ENCODE results near the gene ECSIT.

The ECSIT gene

GRCh38 chr19:11550265-11550664 is 21.3 kb upstream of the ECSIT start:
- DNase-seq = no peak

- no peak for DNase-seq
Measured at GRCh38 chr19:11549386-11549953, 20.5 kb upstream of the ECSIT start.

GRCh38 chr19:11547929-11548700 is 19.2 kb upstream of the ECSIT start:
- no peak for DNase-seq

- DNase-seq = no peak
Measured at GRCh38 chr19:11541238-11541637, 12.3 kb upstream of the ECSIT start.

- DNase-seq = no peak
Measured at GRCh38 chr19:11540645-11541044, 11.7 kb upstream of the ECSIT start.

- no peak for DNase-seq
Measured at GRCh38 chr19:11539495-11540365, 10.8 kb upstream of the ECSIT start.

GRCh38 chr19:11538232-11539036 is 9.5 kb upstream of the ECSIT start, which contains the start of gene CNN1:
CNN1 (plus strand) TSS chr19:11538851; CDS start chr19:11538928, 77 bp downstream.
- no peak for DNase-seq

GRCh38 chr19:11535792-11536595 is 7.1 kb upstream of the ECSIT start:
- peak; percentile 85 for DNase-seq

- DNase-seq = no peak
Measured at GRCh38 chr19:11534948-11535347, 6.0 kb upstream of the ECSIT start.

GRCh38 chr19:11534538-11534937 is 5.6 kb upstream of the ECSIT start:
- no peak for DNase-seq

GRCh38 chr19:11530432-11530831 is 1.5 kb upstream of the ECSIT start:
- no peak for DNase-seq

- DNase-seq = no peak
Measured at GRCh38 chr19:11519138-11519537, 9.8 kb downstream of the ECSIT start.

GRCh38 chr19:11513946-11514345 is 15.0 kb downstream of the ECSIT start:
- no peak for DNase-seq

- DNase-seq = no peak
Measured at GRCh38 chr19:11510444-11510843, 18.5 kb downstream of the ECSIT start.

- DNase-seq = no peak
Measured at GRCh38 chr19:11507370-11508078, 21.4 kb downstream of the ECSIT start.

GRCh38 chr19:11506967-11507366 is 22.0 kb downstream of the ECSIT start:
- no peak for DNase-seq

- DNase-seq = no peak
Measured at GRCh38 chr19:11506101-11506555, 22.8 kb downstream of the ECSIT start.

- DNase-seq = peak; percentile 92
Measured at GRCh38 chr19:11505504-11506100, 23.3 kb downstream of the ECSIT start, which contains the start of gene ZNF653. ZNF653 (minus strand) TSS chr19:11505839; CDS start chr19:11505786, 53 bp downstream.

GRCh38 chr19:11505032-11505503 is 23.9 kb downstream of the ECSIT start:
- peak; percentile 97 for DNase-seq

GRCh38 chr19:11504502-11505031 is 24.4 kb downstream of the ECSIT start:
- no peak for DNase-seq
